A549 (cell line): ENCODE data around the gene TEX53. TPM values are rescaled to one million over a fixed set of nuclear protein-coding genes. Genes with fewer than 3 reads are reported as not detected.

ENCODE experiments used
- ATAC-seq, 2 experiments: fragments of 200-7000 bp in 1 of 2; fragments of >200 bp in 1 of 2; cut with Nextera tagmentation in 1 of 2; cut with Tn5 transposase in 1 of 2; 3 replicates each; pipeline versions ENCODE4 v1.8.0 to v1.9.1; 2018 to 2020; ENCODE audit warnings: mild to moderate bottlenecking in 1 of 2, moderate library complexity in 1 of 2
- CTCF ChIA-PET: fragments of 300-600 bp; sonication (Branson Sonifier 250); formaldehyde crosslinking; extraction: SDS; loops from one replicate; lab custom pipeline; 2021; ENCODE audit warnings: antibody characterized with exemption, inconsistent platforms; lab: Yijun Ruan, JAX
- POLR2A ChIA-PET: fragments of 350-600 bp; formaldehyde crosslinking; extraction: SDS; loops from one replicate; lab custom pipeline; 2021; ENCODE audit warnings: antibody characterized with exemption, inconsistent platforms; lab: Yijun Ruan, JAX
- DNase-seq, 2 experiments: peaks; one replicate each; pipeline versions ENCODE4 v3.0.0 to v3.0.0-alpha.2; 2011 to 2016; ENCODE audit warnings: low read depth in 1 of 2, low spot score in 1 of 2
- FAIRE-seq: peaks from 2 replicates; lab custom pipeline; 2011; peaks lifted over from hg19 to GRCh38; lab: Jason Lieb, UNC
- H3K27ac ChIP-seq, 2 experiments: fragments of >200 bp; sonication (Bioruptor Twin); formaldehyde crosslinking; 3 replicates each; pipeline ENCODE4 v1.5.1; 2016 to 2017
- H3K4me1 ChIP-seq: fragments of >200 bp; sonication (Bioruptor Twin); formaldehyde crosslinking; 3 replicates; pipeline ENCODE4 v1.6.1; 2016
- H3K4me2 ChIP-seq: fragments of >200 bp; sonication (Bioruptor Twin); formaldehyde crosslinking; 3 replicates; pipeline ENCODE4 v1.6.1; 2016
- H3K4me3 ChIP-seq: fragments of >200 bp; sonication (Bioruptor Twin); formaldehyde crosslinking; 3 replicates; pipeline ENCODE4 v1.5.1; 2016
- H3K9me3 ChIP-seq: fragments of >200 bp; sonication (Bioruptor Twin); formaldehyde crosslinking; 3 replicates; pipeline ENCODE4 v1.6.1; 2016
- BHLHE40 ChIP-seq: IDR thresholded peaks from 2 replicates; pipeline ENCODE4 v1.6.1; 2012; ENCODE audit warnings: low read depth, low read length, inconsistent platforms
- CBX8 ChIP-seq: fragments of 200-600 bp; sonication (generic); IDR thresholded peaks from 2 replicates; pipeline ENCODE4 v1.6.1; 2016
- CTCF ChIP-seq: fragments of >200 bp; sonication (Bioruptor Twin); formaldehyde crosslinking; IDR thresholded peaks from 3 replicates; pipeline ENCODE4 v1.5.1; 2016
- EHF ChIP-seq: fragments of 250-450 bp; sonication (Bioruptor Pico); IDR thresholded peaks from 2 replicates; pipeline ENCODE4 v1.5.0; 2020; ENCODE audit warnings: mild to moderate bottlenecking
- EHMT2 ChIP-seq: fragments of 200-600 bp; sonication (generic); IDR thresholded peaks from 2 replicates; pipeline ENCODE4 v1.6.1; 2016; ENCODE audit warnings: antibody characterized with exemption, low read depth, mild to moderate bottlenecking, moderate library complexity
- ELK1 ChIP-seq: fragments of 150-350 bp; IDR thresholded peaks from 2 replicates; pipeline ENCODE4 v1.6.1; 2014; ENCODE audit warnings: low read depth, mild to moderate bottlenecking, low read length
- FOXS1 ChIP-seq: fragments of 250-450 bp; sonication (Bioruptor Pico); IDR thresholded peaks from 2 replicates; pipeline ENCODE4 v1.5.0; 2020; ENCODE audit warnings: mild to moderate bottlenecking, moderate library complexity
- HDAC2 ChIP-seq: fragments of 200-600 bp; sonication (generic); IDR thresholded peaks from 2 replicates; pipeline ENCODE4 v1.6.1; 2016
- HOXB13 ChIP-seq: fragments of 250-450 bp; sonication (Bioruptor Pico); IDR thresholded peaks from 2 replicates; pipeline ENCODE4 v1.5.0; 2020; ENCODE audit warnings: low read depth, mild to moderate bottlenecking, moderate library complexity
- HOXB5 ChIP-seq: fragments of 250-450 bp; sonication (Bioruptor Pico); IDR thresholded peaks from 2 replicates; pipeline ENCODE4 v1.5.0; 2020; ENCODE audit warnings: mild to moderate bottlenecking, moderate library complexity
- JUN ChIP-seq, 2 experiments: fragments of >200 bp; sonication (Bioruptor Twin); formaldehyde crosslinking; IDR thresholded peaks; 2 replicates in 1 of 2; 3 replicates in 1 of 2; pipeline ENCODE4 v1.6.1; 2016 to 2017
- JUNB ChIP-seq: fragments of >200 bp; sonication (Bioruptor Twin); formaldehyde crosslinking; IDR thresholded peaks from 2 replicates; pipeline ENCODE4 v1.6.1; 2016
- MAFK ChIP-seq: fragments of 450-650 bp; IDR thresholded peaks from 2 replicates; pipeline ENCODE4 v1.6.1; 2014; ENCODE audit not compliant: partially characterized antibody
- MAX ChIP-seq: IDR thresholded peaks from 2 replicates; pipeline ENCODE4 v1.6.1; 2012
- NPAS2 ChIP-seq: fragments of 250-450 bp; sonication (Bioruptor Pico); IDR thresholded peaks from 2 replicates; pipeline ENCODE4 v1.8.0; 2022; ENCODE audit warnings: mild to moderate bottlenecking, moderate library complexity, borderline replicate concordance
- PHF8 ChIP-seq: fragments of 200-600 bp; sonication (generic); IDR thresholded peaks from 2 replicates; pipeline ENCODE4 v1.6.1; 2016; ENCODE audit warnings: low read depth, mild to moderate bottlenecking, antibody characterized with exemption, moderate library complexity, borderline replicate concordance
- RARB ChIP-seq: fragments of 250-450 bp; sonication (Bioruptor Pico); IDR thresholded peaks from 2 replicates; pipeline ENCODE4 v1.8.0; 2021; ENCODE audit warnings: mild to moderate bottlenecking, moderate library complexity
- RCOR1 ChIP-seq: fragments of 150-350 bp; IDR thresholded peaks from 2 replicates; pipeline ENCODE4 v1.6.1; 2014; ENCODE audit warnings: antibody characterized with exemption, low read length, low read depth
- REST ChIP-seq: fragments of 200-600 bp; sonication (generic); IDR thresholded peaks from 2 replicates; pipeline ENCODE4 v1.6.1; 2016; ENCODE audit warnings: antibody characterized with exemption, mild to moderate bottlenecking, moderate library complexity
- RFX5 ChIP-seq: fragments of 450-650 bp; IDR thresholded peaks from 2 replicates; pipeline ENCODE4 v1.7.1; 2014; ENCODE audit warnings: antibody characterized with exemption, mild to moderate bottlenecking, moderate library complexity
- RNF2 ChIP-seq: fragments of 200-600 bp; sonication (generic); IDR thresholded peaks from 2 replicates; pipeline ENCODE4 v1.6.1; 2016; ENCODE audit warnings: low read depth, mild to moderate bottlenecking, antibody characterized with exemption, moderate library complexity, borderline replicate concordance
- SREBF2 ChIP-seq: fragments of 450-650 bp; IDR thresholded peaks from 2 replicates; pipeline ENCODE4 v1.6.1; 2014; ENCODE audit warnings: mild to moderate bottlenecking, moderate library complexity
- TFCP2L1 ChIP-seq: fragments of 250-450 bp; sonication (Bioruptor Pico); IDR thresholded peaks from 2 replicates; pipeline ENCODE4 v1.5.0; 2021; ENCODE audit warnings: mild to moderate bottlenecking
- TP53 ChIP-seq: fragments of 250-450 bp; sonication (Bioruptor Pico); IDR thresholded peaks from 2 replicates; pipeline ENCODE4 v1.5.0; 2021; ENCODE audit warnings: mild to moderate bottlenecking, moderate library complexity
- ZFP36 ChIP-seq: fragments of 450-650 bp; IDR thresholded peaks from 2 replicates; pipeline ENCODE4 v1.6.1; 2014; ENCODE audit warnings: borderline replicate concordance; ENCODE audit not compliant: partially characterized antibody
- ZNF302 ChIP-seq: fragments of 250-450 bp; sonication (Bioruptor Pico); IDR thresholded peaks from 2 replicates; pipeline ENCODE4 v1.9.0; 2021; ENCODE audit warnings: inconsistent platforms, mild to moderate bottlenecking, moderate library complexity
- WGBS: methylation state at CpG from one replicate; pipeline ENCODE4 v1.1.6; 2017; ENCODE audit errors: missing lambda C conversion rate; 5-methylcytosine and 5-hydroxymethylcytosine counted together
- polyA plus RNA-seq, 4 experiments: library from polyadenylated mRNA; depleted of rRNA in 3 of 4; stranded (reverse); fragments of >200 nt; fragmentation: RNase III in 1 of 4; extraction: RNeasy Plus Mini Kit Qiagen cat#74134 plus additional on column Dnase treatment in 1 of 4; gene quantifications; 2 replicates in 3 of 4; 3 replicates in 1 of 4; pipeline ENCODE4 v1.2.3, GENCODE V29; 2011 to 2017

Gene TEX53
- polyA plus RNA-seq, 2 of the 4 experiments (the other 2 are of a cell fraction): not detected

- POLR2A ChIA-PET: no interaction called here
- ATAC-seq (no peak), FAIRE-seq (no peak)
- TF ChIP-seq EHF (CRISPR knock-in tag) (no peak), EHMT2 (no peak), ELK1 (no peak), CTCF (no peak), NPAS2 (CRISPR knock-in tag) (no peak), BHLHE40 (no peak), ZNF302 (CRISPR knock-in tag) (no peak), RNF2 (no peak), REST (no peak), HDAC2 (no peak), RFX5 (no peak), PHF8 (no peak), RCOR1 (no peak), MAX (no peak), TFCP2L1 (CRISPR knock-in tag) (no peak), RARB (no peak), TP53 (CRISPR knock-in tag) (no peak), HOXB5 (CRISPR knock-in tag) (no peak), JUN (IDR thresholded peaks at IDR 0.05) (no peak)
- TF ChIP-seq, all 56 proteins: peak for 0
- H3K4me1 ChIP-seq: peaks cover 25% of the 10 kb centered on the region
- H3K27ac ChIP-seq: no peak overlapping the region
- 94% methylated on average over 7 of the region's 7 CpGs for WGBS
- H3K9me3 ChIP-seq: no peaks in the 10 kb centered on the region
- DNase-seq: no peak
- CTCF ChIA-PET: interaction anchor here (0.9 to 3.0 kb wide), 6 partner anchors 16 to 207 kb away, joined by 3 to 7 read pairs (median 5); no protein-coding TSS in a partner anchor
- H3K4me2 ChIP-seq: peak overlapping the region; percentile 83; the same call in 1 of the 3 replicates
- no peak overlapping the region for H3K4me3 ChIP-seq
These were observed 44.5 kb downstream of the TEX53 start for GRCh38 chr9:114613087-114613486.

- POLR2A ChIA-PET: interaction anchor here (1.7 to 2.7 kb wide), 2 partner anchors 25 to 60 kb away, joined by 9 to 20 read pairs; partner anchors contain the start of gene ATP6V1G1
- Histone ChIP-seq H3K9me3 (no peaks in the 10 kb centered on the region), H3K27ac (peak overlapping the region; percentile 89 to 98), H3K4me1 (peaks cover 25% of the 10 kb centered on the region), H3K4me3 (peak overlapping the region; percentile 65), H3K4me2 (peak overlapping the region; percentile 83)
- no peak for DNase-seq
- TF ChIP-seq MAFK (peak; percentile 62), HOXB13 (CRISPR knock-in tag) (no peak), FOXS1 (CRISPR knock-in tag) (no peak), EHF (CRISPR knock-in tag) (no peak), JUNB (no peak), ZFP36 (peak; percentile 19), CBX8 (no peak), RNF2 (no peak), TP53 (CRISPR knock-in tag) (no peak), SREBF2 (no peak)
- ATAC-seq: peak; percentile 5 to 38; a peak in 4 of 6 replicates
- CTCF ChIA-PET: interaction anchor here (0.6 to 3.0 kb wide), 10 partner anchors 9 to 263 kb away, joined by 3 to 7 read pairs (median 4); no protein-coding TSS in a partner anchor
- FAIRE-seq: no peak
- WGBS: 50% methylated on average over 4 of the region's 4 CpGs
These were observed 45.2 kb downstream of the TEX53 start for GRCh38 chr9:114612272-114612923.
